HUDEP-2 (cell line): ENCODE results near the gene NCCRP1.
A peak's percentile ranks its signal among the peaks of the same experiment; 100 is the strongest.
"Not testable (repeated sequence)": the region's sequence is repeated elsewhere in the genome, so short reads cannot be mapped to it uniquely, and the experiment has no call there.

Experiments
- DNase-seq, 76 experiments: peaks; one replicate each; lab custom pipeline; 2025; ENCODE audit not compliant: unreplicated experiment in 76 of 76; lab: John Stamatoyannopoulos, UW

The NCCRP1 gene

GRCh38 chr19:39203372-39204341 lies 6.9 kb downstream of the NCCRP1 start, which contains the start of gene SYCN:
TSS of gene SYCN (minus strand) at chr19:39204263. CDS start at chr19:39204254, 9 bp downstream.
- DNase-seq, result no peak

DNA sequence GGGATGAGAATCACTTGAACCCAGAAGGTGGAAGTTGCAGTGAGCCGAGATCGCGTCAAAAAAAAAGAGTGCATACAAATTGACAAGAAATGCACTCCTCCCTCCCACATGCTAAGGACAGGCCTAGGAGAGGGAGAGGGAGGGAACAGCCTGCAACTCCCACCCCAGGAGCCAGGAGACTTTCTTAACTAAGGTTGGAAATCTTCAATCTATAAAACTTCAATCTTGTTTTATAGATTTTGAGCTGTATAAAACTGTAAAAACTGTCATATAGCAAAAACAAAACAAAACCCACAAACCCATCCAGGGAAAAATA lies 8.6 kb downstream of the NCCRP1 start:
- DNase-seq, result no peak

DNA sequence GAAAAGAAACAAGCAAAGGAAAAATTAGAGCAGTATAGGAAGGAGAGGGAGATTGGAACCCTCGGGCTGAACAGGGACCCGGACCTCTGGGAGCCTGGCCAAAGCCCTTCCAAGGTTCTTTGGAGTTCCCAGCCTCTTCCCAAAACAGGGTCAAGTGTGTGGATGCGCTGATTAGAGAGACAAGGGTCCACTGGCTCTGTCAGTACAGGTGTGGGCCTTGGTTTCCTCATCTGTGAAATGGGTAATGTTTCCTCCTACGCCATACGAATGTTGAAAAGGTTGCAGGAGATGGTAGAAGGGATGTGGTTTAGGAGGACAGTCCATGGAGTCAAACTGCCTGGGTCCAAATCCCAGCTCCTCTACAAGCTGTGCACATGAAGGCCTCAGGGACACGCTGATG lies 9.4 kb downstream of the NCCRP1 start:
- DNase-seq, result no peak

GRCh38 chr19:39207293-39207836 lies 10.6 kb downstream of the NCCRP1 start:
- DNase-seq, result no peak

GRCh38 chr19:39208175-39208795 lies 11.5 kb downstream of the NCCRP1 start:
- DNase-seq, result no peak

GRCh38 chr19:39209196-39209595 lies 12.4 kb downstream of the NCCRP1 start:
- DNase-seq, result no peak

DNA sequence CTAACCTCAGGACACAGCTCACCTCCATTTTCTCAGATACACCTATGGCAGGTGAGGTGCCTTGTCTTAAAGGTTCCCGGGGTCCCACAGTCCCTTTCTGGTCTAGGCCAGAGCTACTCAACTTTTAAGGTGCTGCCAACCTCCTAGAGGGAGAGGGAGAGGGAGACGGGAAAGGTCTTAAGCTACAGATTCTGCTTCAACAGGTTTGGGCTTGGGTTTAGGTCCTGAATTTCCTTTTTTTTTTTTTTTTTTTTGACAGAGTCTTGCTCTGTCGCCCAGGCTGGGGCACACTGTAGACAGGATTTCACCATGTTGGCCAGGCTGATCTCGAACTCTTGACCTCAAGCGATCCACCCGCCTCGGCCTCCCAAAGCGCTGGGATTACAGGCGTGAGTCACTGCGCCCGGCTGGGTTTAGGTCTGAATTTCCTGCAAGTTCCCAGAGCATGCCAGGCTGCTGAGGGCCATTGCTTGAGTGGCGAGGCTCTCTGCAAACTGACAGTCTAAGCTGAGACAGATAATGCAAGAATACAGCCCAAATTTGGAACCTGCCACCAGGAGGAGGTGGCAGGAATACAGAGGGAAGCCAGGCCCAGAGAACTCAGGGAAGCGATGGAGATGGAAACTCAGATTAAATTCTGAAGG lies 15.1 kb downstream of the NCCRP1 start:
- DNase-seq, result no peak

GRCh38 chr19:39212375-39212742 lies 15.6 kb downstream of the NCCRP1 start:
- DNase-seq, result peak in 58 of 76 experiments; percentile 10 to 79 (median 44)

DNA sequence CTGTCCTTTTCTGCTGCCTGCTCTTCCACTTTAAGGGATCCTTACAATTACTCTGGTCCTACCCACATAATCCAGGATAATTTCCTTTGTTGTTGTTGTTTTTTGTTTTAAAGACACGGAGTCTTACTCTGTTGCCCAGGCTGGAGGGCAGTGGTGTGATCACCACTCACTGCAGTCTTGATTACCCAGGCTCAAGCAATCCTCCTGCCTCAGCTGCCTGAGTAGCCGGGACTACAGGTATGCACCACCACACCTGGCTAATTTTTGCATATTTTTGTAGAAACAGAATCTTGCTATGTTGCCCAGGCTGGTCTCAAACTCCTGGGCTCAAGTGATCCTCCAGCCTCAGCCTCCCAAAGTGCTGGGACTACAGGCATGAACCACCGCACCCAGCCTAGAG lies 18.6 kb downstream of the NCCRP1 start:
- not testable (repeated sequence) for DNase-seq

GRCh38 chr19:39217094-39217493 lies 20.3 kb downstream of the NCCRP1 start:
- DNase-seq, result no peak

- DNase-seq, result no peak
These were observed 21.7 kb downstream of the NCCRP1 start for GRCh38 chr19:39218230-39219007.

- peak in 1 of 76 experiments; percentile 15 for DNase-seq
These were observed 22.3 kb downstream of the NCCRP1 start for GRCh38 chr19:39219108-39219507.

- peak in 8 of 76 experiments; percentile 8 to 41 (median 18) for DNase-seq
These were observed 27.0 kb downstream of the NCCRP1 start for GRCh38 chr19:39223703-39224279.

DNA sequence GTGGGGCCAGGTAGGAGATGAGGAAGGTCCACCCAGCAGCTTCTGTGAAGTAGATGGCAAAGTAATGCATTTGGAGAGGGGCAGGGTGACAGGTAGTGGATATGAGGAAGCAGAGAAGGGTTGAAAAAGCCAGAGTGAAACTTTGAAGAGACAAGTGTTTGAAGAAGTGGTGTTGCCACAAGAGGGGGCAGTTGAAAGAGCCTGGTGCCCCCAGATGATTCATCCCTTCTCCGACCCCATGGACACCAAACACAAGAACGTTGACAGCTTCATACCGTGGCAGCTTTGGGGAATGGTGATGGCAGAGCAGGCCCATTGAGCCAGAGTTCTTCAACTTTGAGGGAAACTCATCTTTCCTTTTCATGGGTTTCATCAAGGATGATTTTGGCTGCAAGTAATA lies 28.1 kb downstream of the NCCRP1 start:
- DNase-seq, result peak in 1 of 76 experiments; percentile 12

- DNase-seq, result no peak
These were observed 33.5 kb downstream of the NCCRP1 start for GRCh38 chr19:39230096-39230764.

GRCh38 chr19:39232708-39233107 lies 35.9 kb downstream of the NCCRP1 start:
- no peak for DNase-seq

GRCh38 chr19:39236527-39236926 lies 39.8 kb downstream of the NCCRP1 start:
- DNase-seq, result no peak

DNA sequence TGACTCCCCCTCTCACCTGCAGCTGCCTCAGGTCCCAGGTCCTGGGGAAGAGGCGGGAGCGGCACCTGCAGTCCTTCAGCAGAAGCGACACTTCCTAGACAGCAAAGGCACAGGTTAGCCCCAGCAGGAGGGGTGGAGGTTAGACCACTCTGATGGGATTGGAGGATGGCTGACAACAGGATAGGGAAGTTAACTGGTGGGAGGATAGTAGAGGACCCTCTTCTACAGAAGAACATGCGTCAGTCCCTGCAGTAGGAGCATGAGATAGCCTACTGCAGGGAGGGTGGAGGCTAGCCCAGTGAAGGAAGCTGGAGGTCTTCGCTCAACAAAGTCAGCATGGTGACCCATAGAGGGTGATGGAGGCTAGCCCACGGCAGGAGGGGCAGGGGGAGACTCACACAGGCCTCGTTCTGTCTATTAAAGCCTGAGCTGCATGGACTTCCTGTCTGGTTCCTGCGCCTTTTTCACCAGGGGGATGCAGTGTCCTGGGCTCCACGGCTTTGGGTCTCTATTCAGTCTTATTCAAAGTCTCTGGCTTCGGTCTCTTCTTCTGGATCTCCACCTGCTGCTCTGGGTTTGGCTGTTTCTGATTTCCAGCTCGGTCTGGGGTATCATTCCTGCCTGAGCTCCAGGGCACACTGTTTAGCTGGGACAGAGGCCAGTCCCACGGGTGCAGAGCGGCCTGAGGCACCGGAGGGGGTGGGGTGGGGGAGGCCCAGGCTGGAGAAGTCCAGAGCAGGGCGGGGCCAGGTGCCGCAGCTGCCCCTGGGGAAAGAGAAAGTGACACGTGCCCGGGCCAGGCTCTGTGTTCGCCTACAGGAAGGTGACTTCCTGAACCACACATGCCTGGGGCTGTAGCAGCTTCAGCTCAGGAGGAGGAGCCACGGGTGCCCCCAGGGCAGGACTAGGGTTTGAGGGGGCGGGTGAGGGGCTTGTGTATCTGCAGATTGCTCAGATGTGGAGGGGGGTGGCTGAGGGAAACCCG lies 40.7 kb downstream of the NCCRP1 start:
- DNase-seq, result peak in 3 of 76 experiments; percentile 7 to 19 (median 14)
